Left lobe of liver (tissue), 2 donors: ENCODE data around the gene UBE2E1. TPM values are rescaled to one million over a fixed set of nuclear protein-coding genes. Genes with fewer than 3 reads are reported as not detected.
"Not testable (repeated sequence)": the region's sequence is repeated elsewhere in the genome, so short reads cannot be mapped to it uniquely, and the experiment has no call there.

Experiments used
- ATAC-seq: fragments of 200-7000 bp; cut with Tn5 transposase; one replicate; pipeline ENCODE4 v1.9.1; 2020; ENCODE audit warnings: mild to moderate bottlenecking, moderate library complexity
- DNase-seq: peaks from one replicate; pipeline ENCODE4 v3.0.0-alpha.2; 2020; ENCODE audit warnings: low spot score
- total RNA-seq: library from RNA; stranded (reverse); gene quantifications from one replicate; pipeline ENCODE4 v1.2.1, GENCODE V29; 2021
- donor health status: DM: no; HTN: no; CAD: no; lungs with moderate emphysema.
- donor health status: DM: no; HTN: yes; CAD: no.

UBE2E1 gene
- total RNA-seq, 1 donor from 2014 or later = 17.5 TPM

DNA sequence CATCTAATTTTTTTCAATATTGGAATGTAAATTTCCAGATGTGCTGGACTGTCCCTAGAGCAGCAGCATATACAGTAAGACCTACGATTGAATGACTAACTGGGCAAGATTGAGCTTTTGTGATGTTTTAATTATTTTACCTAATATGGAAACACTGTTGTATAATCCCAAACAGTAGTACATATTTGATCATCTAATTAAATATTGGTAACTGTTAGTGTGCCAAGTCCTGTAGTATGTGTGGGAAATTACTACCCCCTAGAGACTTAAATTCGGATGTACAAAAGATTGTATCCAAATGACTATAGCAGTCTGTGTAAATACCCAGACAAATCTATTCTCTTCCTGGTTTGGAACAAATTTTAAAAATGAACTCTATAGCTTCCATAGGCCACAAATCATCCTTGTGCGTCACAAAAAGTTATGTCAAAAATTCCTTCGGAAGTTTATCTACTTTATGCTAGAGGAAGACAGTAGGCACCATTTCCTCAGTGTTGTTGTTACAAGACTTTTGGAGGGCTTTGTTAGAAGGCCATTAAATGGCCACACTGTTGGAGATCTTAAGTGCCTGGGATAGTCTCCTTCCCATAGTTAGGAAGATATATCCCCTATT lies 69.5 kb downstream of the UBE2E1 start:
- ATAC-seq (no peak), DNase-seq (no peak)

DNA sequence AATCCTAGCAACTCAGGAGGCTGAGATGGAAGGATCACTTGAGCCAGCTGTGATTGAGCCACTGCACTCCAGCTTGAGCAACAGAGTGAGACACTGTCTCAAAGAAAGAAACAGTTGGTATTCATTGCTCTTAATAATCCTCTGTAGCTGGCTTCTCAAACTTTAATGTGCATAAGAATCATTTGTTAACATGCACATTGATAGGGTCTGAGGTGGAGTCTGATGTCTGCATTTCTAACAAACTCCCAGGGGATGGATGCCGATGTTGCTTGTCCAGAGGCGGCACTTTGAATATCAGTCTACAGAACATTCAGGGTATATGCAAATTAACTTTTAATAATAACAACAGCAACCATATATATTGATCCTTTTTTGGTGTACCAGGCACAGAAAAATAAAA lies 71.2 kb downstream of the UBE2E1 start:
- DNase-seq (no peak), ATAC-seq (no peak)

DNA sequence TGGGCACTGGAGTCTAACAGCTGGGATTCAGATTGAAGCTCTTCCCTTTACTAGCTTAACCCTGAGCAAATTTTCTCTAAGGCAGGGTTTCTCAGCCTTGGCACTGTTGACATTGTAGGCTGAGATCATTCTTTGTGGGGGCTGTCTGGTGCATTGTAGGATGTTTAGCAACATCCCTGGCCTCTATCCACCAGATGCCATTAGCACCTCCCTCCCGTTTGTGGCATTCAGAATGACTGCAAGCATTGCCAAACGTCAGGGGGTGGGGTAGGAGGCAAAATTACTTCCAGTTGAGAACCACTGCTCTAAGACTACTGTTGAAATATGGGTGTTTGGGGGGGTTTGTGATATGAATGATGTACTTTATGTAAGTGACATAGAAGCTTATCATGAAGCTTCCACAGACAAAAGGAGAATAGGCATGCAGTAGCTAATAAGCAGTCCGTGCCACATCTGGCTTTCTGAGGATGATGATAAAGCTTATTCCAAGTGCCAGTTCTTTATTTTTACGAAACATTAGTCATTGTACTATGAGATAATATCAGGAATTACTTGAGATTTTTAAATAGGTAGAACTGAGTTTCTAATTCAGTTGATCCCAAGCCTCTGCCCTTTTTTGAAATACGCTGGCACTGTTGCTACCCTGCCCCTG lies 71.7 kb downstream of the UBE2E1 start:
- no peak for DNase-seq
- ATAC-seq = peak; percentile 43

DNA sequence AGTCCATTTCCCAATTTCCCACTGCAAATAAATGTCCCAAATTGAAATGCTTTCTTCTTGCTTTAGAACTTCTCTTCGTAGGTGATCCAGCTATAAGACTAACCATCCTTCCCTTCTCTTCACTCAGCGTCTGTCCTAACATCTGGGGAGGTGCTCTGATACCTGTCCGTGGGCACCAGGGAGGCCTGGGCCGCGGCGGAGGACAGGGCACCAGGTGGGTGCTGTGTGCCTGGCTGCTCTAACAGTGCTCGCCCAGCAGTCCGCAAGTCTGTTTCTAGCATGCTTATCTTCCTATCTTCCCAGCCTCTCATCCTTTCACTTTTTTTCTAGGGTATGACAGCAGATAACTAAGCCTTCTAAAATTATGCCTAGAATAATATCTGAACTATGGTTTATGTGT lies 73.7 kb downstream of the UBE2E1 start:
- ATAC-seq (no peak), DNase-seq (no peak)

DNA sequence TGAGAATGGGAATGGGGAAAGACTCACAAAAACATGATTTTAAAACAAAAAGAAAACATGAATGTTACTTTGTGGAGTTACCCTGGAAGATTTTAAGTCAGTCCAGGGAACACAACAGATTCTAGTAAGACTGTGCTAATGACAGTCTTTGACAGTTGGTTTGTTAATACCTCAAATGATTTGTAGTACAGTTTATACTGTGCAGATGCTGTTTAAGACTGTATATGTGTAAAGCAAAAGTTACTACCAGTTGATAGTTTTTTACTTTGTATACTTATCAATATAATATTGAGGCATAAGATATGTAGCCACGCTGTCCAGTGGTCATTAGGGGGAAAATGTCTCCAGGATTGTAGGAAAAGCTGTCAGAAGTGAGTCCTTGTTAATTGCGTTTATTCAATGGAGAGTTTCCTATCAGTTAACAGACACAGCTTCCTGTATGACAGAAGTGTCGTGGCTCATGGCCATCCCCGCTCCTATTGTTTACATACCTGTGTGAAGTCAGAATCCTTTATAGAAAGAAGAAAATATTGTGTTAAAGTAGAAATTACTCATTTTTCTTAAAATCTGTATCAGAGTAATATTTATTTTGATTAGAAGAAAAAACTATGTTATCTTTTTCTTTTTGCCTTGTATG lies 75.1 kb downstream of the UBE2E1 start:
- peak; percentile 48 for ATAC-seq
- no peak for DNase-seq

DNA sequence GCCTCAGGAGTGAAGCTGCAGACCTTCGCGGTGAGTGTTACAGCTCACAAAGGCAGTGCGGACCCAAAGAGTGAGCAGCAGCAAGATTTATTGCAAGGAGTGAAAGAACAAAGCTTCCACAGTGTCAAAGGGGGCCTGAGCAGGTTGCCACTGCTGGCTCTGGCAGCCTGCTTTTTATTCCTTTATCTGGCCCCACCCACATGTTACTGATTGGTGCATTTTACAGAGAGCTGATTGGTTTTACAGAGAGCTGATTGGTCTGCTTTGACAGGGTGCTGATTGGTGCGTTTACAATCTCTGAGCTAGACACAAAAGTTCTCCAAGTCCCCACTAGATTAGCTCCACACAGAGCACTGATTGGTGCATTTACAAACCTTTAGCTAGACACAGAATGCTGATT lies 76.2 kb downstream of the UBE2E1 start:
- DNase-seq, ATAC-seq: not testable (repeated sequence)

DNA sequence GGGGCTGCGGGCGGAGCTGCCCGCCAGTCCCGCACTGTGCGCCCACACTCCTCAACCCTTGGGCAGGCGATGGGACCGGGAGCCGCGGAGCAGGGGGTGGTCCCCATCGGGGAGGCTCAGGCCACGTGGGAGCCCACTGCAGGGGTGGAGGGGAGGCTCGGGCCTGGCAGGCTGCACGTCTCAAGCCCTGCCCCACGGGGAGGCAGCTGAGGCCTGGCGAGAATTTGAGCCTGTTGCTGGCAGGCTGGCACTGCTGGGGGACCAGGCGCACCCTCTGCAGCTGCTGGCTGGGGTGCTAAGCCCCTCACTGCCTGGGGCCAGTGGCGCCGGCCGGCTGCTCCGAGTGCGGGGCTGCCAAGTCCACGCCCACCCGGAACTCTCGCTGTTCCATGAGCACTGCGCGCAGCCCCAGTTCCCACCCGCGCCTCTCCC lies 76.7 kb downstream of the UBE2E1 start:
- ATAC-seq (no peak), DNase-seq (no peak)

DNA sequence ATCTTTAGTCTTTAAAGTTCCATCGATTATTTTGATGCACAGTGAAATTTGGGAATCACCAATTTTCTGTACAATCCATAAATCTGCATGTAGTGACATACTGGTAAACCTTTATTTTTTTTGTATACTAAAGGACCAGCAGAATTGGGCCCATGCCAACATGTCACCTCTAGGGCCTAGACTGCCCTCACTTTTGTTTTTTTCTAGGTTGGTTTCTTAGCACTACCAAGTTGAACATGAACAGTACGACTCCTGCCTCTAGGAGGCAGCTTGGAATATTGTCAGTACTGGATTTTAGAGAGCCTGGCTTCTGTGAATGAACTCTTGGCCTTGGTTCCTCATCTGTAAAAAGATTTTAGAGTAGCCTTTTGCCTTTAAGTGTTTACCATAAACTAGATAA lies 78.7 kb downstream of the UBE2E1 start:
- peak; percentile 21 for ATAC-seq
- no peak for DNase-seq

DNA sequence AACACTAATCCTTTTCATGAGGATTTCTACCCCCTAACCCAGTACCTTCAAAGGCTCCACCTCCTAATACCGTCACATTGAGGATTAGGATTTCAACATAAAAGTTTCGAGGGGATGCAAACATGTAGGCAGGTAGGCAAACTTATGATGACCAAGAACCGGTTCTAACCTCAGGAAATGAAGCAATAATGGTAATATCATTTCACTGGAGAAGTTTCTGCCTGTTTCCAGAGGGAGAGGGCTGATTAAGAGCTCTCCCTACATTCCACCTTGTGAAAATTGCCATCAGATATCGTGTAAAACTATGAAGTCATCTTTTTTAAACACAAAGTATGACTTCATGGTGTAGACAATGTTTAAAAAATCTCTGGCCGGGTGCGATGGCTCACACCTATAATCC lies 79.5 kb downstream of the UBE2E1 start:
- no peak for DNase-seq
- no peak for ATAC-seq

DNA sequence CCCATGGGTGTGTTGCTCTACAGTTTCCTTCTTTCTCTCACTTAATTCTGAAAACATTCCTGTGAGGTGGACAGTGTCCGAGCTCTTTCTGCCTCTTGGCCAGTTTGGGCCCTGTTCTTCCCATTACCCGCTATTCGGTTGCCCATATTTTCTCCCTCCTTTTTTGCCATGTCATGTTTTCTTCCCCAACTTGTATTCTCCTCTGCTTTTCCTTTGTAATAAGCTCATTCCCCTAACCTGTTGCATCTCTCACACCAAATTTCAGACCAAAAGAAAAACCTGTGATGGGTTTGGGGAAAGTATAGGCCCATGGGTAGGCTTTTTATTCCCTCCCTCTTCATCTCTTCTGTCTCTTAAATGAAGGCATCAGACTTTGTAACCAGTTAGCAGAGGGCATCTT lies 80.6 kb downstream of the UBE2E1 start:
- no peak for ATAC-seq
- no peak for DNase-seq

DNA sequence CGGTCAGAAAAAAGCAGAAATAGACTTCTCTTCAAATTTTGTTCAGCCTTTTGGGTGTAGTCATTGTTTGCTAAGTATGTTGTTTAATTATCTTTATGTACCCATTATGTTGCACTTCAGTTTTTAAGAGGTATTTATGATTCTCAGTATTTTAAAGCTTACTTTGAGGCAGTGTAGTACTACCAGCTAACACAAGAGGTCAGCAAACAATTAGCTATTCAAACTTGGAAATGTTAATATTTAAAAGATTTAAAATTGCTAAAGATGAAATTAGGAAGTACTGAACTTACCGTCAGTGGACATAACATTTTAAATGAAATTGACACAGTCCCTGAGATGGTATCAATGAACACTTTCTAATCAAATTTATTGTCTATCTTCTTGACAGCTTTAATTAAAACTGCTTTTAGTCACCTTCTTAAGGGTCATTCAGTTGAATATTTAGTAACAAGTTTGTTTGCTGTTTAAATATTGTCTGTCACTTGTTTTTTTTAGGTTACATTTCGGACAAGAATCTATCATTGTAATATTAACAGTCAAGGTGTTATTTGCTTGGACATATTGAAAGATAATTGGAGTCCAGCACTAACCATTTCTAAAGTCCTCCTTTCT lies 83.0 kb downstream of the UBE2E1 start:
- DNase-seq (no peak), ATAC-seq (peak; percentile 76)

DNA sequence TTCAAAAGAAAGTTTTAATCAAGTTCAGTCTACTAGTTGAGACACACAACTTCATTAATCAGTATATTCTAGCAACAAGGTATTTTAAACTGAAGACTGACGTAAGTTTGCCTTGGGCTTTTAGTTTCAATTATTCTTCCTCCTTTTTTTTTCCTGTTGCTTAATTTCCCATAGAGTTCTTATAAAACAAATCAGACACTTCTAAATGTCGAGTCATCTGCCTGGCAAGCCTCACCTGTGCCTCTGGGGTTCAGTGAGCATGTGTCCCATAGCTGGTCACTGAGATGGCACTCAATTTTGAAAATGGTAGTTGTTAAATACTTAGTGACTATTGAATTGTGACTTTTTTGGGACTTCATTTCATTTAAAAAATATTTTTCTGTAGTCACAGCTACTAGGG lies 83.6 kb downstream of the UBE2E1 start:
- DNase-seq (no peak), ATAC-seq (peak; percentile 55)

DNA sequence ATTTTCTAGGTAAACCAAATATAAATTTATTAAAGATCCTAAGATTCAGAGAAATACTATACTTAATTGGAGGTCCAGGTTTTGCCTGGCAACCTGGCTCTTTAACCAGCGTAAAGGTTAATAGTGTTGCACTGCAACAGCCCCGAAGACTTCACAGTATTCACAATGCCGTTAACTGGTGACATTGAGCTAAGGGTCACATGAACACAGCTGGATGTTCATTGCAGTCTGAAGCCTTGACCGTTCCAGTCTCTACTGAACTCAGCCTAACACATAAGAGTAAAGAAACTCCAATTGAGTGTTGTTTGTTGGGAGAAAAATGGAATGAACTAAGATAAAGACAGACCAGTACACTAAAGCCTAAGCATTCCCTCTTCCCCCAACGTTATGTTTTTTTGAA lies 84.2 kb downstream of the UBE2E1 start:
- ATAC-seq (peak; percentile 21), DNase-seq (no peak)

DNA sequence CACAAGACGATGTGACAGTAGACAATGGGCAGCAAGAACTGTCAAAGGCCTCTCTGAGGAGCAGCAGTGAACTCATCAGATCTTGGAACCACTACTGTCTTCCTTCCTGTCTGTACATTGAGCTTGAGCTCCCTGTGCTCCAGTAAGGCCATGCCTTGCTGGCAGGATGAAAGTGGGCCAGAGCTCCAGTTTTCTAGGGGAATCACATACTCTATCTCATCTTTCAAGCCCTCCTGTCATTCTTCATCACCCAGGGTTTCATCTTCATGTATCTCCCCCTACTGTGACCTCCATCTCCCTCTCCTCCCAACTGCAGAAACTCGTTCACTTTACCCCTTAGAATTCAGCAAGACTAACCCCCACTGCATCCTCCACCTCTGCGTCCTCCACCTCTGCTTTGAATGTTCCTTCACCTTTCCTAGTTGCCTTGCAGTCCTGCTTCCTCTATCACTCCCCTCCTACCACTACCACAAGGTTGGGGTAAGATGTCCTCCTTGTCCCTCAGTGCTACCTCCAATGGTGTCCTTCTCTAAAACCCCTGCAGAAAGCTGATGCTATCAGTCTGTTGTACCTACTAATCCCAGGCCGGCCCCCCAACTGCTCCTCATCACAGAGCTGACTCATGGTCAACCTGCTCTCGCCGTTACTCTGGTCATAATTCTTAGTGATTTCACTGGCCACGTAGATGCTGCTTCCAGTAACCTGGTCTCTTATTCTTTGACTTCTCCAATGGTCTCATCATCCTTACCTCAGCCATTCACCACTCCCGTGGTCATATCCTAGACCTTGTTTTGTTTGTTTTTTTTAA lies 88.7 kb downstream of the UBE2E1 start:
- DNase-seq (no peak), ATAC-seq (peak; percentile 27)

DNA sequence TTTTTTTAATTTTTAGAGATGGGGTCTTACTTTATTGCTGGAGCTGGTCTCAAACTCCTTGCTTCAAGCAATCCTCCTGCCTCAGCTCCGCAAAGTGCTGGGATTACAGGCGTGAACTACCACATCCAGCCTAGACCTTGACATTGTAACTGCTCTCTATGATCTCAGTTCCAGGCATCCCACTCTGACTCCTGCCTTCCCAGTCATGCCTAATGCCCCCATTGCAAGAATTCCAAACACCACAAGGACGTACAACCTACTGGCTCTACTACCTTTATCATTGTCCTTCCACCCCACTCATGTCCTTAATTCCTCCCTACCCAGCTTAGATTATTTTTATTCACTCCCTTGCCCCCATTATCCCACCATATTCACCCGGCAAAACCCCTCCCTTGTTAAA lies 89.4 kb downstream of the UBE2E1 start:
- ATAC-seq = no peak

DNA sequence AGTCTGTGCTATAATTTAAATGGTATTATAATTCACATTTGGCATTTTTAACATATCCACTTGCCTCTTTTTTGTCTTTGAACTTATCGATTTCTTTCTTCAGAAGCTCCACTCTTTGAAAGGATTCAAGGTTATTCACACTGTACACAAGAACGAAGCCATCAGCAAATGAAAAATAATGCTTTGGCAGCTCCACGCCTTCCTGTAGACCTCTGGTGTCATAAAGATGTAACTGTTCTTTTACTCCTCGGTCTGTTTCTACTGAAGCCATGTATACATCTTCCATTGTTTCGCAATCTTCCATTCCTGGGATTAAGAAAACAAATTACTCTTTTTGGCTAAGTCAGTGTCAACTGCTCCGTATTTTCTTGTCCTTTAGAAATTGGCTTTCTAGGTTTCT lies 95.0 kb downstream of the UBE2E1 start:
- ATAC-seq = no peak
- no peak for DNase-seq

More for the DNA sequence above, 89.4 kb downstream of the UBE2E1 start:
- no peak for DNase-seq

DNA sequence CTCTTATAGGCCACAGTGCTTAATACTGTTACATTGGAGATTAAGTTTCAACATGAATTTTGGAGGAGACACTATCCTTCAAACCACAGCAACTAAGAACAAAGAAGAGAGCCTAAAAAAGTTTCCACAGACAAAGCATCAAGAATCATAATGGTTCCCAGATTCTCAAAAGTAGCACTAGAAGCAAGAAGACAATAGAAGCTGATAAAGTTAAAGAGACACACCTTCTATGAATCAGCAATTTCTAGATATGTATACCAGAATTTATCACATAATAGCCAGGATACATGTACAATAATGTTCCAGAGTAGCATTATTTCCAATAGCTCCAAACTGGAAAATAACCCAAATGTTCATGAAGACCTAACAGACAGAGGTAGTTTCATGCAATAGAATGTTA lies 98.8 kb downstream of the UBE2E1 start:
- no peak for ATAC-seq
- DNase-seq = no peak

DNA sequence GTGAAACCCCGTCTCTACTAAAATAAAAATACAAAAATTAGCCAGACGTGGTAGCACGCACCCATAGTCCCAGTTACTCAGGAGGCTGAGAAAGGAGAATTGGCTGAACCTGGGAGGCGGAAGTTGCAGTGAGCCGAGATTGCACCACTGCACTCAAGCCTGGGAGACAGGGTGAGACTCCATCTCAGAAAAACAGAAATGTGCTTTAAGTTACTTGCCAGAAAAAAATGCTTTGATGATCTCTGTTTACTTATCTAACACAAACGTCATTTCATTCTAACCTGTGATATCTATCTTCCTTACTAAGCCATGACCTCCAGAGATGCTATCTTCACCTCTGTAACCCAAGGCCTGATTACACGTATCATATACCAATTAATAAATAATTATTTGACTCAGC lies 103.6 kb downstream of the UBE2E1 start:
- DNase-seq = no peak
- ATAC-seq = no peak

DNA sequence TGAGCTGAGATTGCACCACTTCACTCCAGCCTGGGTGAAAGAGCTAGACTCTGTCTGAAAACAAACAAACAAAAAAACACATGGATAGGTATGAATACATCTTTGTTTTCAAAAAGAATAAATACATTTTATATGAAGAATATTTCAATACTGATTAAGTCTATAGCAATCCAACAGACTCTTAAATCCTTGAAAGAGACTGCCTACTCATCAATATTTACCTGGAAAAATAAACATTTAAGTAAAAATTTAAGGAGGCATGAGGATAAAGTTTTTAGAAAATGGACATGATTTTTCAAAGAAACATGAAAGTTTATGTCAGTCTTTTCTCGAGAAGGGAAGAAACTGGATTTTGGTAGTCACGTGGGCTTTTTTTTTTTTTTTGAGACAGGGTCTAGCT lies 105.6 kb downstream of the UBE2E1 start:
- ATAC-seq (no peak), DNase-seq (no peak)

DNA sequence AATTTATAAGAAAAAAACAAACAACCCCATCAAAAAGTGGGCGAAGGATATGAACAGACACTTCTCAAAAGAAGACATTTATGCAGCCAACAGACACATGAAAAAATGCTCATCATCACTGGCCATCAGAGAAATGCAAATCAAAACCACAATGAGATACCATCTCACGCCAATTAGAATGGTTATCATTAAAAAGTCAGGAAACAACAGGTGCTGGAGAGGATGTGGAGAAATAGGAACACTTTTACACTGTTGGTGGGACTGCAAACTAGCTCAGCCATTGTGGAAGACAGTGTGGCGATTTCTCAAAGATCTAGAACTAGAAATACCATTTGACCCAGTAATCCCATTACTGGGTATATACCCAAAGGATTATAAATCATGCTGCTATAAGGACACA lies 106.6 kb downstream of the UBE2E1 start:
- DNase-seq, ATAC-seq: not testable (repeated sequence)

DNA sequence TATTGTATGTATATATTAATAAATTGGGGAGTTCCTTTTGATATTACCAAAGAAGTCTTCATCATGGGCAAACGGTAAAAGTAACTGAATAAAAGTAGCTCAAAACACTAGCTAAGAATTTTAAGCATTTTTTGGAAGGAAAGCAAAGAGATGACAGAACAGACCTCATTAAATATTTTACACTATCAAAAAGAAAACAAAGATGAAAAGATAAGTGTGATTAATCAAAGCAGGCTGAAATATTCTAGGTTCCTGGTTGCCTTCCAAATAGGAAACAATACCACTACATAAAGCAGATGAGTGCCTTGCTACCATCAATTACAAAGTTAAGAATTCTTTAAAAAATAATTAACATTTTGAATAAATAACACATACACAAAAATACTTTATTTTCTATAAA lies 107.4 kb downstream of the UBE2E1 start:
- DNase-seq (no peak), ATAC-seq (no peak)
